Lung (tissue), 12 donors: ENCODE results near the gene NKIRAS2. TPM values are rescaled to one million over a fixed set of nuclear protein-coding genes. Genes with fewer than 3 reads are reported as not detected.

Experiments used
- ATAC-seq: fragments of 200-7000 bp; cut with Tn5 transposase; one replicate; pipeline ENCODE4 v1.9.1; 2020; ENCODE audit warnings: moderate number of reproducible peaks; ENCODE audit not compliant: insufficient read depth, low FRiP score
- DNase-seq, 3 donors: peaks; one replicate each; pipeline ENCODE4 v3.0.0-alpha.2; 2013 to 2017
- H3K27ac ChIP-seq, 2 donors: one replicate each; pipeline ENCODE4 v1.5.1; 2013; ENCODE audit warnings: mild to moderate bottlenecking in 2 of 2, moderate library complexity in 2 of 2, control low read depth in 1 of 2, inconsistent platforms in 1 of 2, low read depth in 1 of 2, low read length in 1 of 2
- H3K27me3 ChIP-seq, 3 donors: one replicate each; pipeline ENCODE4 v1.5.1; 2013; ENCODE audit warnings: low read length in 2 of 3; ENCODE audit not compliant: control insufficient read depth in 3 of 3, insufficient read depth in 3 of 3
- H3K36me3 ChIP-seq, 4 donors: one replicate each; pipeline ENCODE4 v1.5.1; 2013; ENCODE audit warnings: low read length in 4 of 4, mild to moderate bottlenecking in 1 of 4, moderate library complexity in 1 of 4; ENCODE audit not compliant: control insufficient read depth in 4 of 4, insufficient read depth in 4 of 4
- H3K4me1 ChIP-seq, 5 donors: one replicate each; pipeline ENCODE4 v1.5.1; 2013; ENCODE audit warnings: low read length in 5 of 5, mild to moderate bottlenecking in 2 of 5, moderate library complexity in 1 of 5; ENCODE audit not compliant: control insufficient read depth in 5 of 5, insufficient read depth in 5 of 5
- H3K4me3 ChIP-seq: one replicate; pipeline ENCODE4 v1.5.1; 2013; ENCODE audit warnings: mild to moderate bottlenecking, control low read depth, moderate library complexity
- H3K9ac ChIP-seq, 2 donors: one replicate each; pipeline ENCODE4 v1.5.1; 2013; ENCODE audit warnings: low read length in 2 of 2, control low read depth in 1 of 2; ENCODE audit not compliant: insufficient read depth in 1 of 2
- H3K9me3 ChIP-seq, 4 donors: one replicate each; pipeline ENCODE4 v1.5.1; 2013; ENCODE audit warnings: low read length in 3 of 4, mild to moderate bottlenecking in 1 of 4, moderate library complexity in 1 of 4; ENCODE audit not compliant: control insufficient read depth in 4 of 4, insufficient read depth in 3 of 4
- CTCF ChIP-seq: IDR thresholded peaks from 2 replicates; pipeline ENCODE4 v1.5.1; 2012; ENCODE audit warnings: mild to moderate bottlenecking; ENCODE audit errors: control extremely low read depth, extremely low read depth
- WGBS, 2 donors: extraction: QIAGEN DNeasy Blood & Tissue Kit; methylation state at CpG; one replicate each; pipeline ENCODE4 v1.1.7; 2013; 5-methylcytosine and 5-hydroxymethylcytosine counted together
- polyA plus RNA-seq, 2 donors: library from polyadenylated mRNA; stranded (reverse); fragments of 200-250 nt; gene quantifications; one replicate each; pipeline ENCODE4 v1.2.1, GENCODE V29; 2013
- total RNA-seq, 2 donors: library from RNA; depleted of rRNA in 1 of 2; stranded (reverse); fragments of >200 nt in 1 of 2; gene quantifications; one replicate each; pipeline ENCODE4 v1.2.1, GENCODE V29; 2014 to 2021
- donor health status: control.
- donor health status: control.
- donor health status: Bipolar disorder and iron deficiency.
- donor health status: healthy.
- donor health status: DM: yes; HTN: yes; CAD: no.

NKIRAS2 gene
- total and polyA plus RNA-seq, 4 donors: 29.2 to 44.2 (median 32.3) TPM

DNA sequence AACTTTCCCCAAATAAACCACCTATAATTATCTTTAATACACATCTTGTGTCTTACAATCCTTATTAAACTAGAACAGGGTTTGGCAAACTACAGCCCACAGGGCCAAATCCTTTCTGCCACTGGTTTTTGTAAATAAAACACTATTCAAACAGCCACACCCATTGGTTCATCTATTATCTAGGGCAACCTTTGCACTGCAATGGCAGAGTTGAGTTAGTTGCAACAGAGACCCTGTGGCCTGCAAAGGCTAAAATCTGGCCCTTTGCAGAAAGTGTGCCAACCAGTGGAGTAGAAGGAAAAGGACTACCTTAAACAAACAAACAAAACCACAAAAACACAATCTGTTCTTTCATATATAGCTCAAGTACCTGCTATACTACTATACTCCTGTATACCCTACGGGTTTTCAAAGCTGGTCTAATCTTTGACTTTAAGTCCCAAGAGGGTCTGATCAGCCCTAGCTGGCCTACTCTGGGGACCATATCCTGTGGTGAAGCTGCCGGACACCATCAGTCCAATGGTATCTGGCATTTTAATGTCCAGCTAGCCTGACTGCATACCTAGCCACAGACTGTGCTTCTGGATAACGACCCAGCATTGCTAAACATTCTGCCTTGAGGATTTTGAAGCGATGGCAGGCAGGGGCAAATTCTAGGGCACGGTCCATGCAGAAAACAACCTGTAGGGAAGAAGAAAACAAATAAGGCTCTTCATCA lies 30.0 kb upstream of the NKIRAS2 start:
- Histone ChIP-seq H3K9me3 (no peaks in the 10 kb centered on the region), H3K4me1 (peaks cover 0 to 2% (median 0%) of the 10 kb centered on the region in 5 donors), H3K4me3 (no peak overlapping the region), H3K9ac (no peak overlapping the region), H3K27me3 (no peaks in the 10 kb centered on the region), H3K27ac (no peak overlapping the region), H3K36me3 (peaks cover 38 to 58% (median 42%) of the 10 kb centered on the region in 4 donors)
- DNase-seq (no peak), ATAC-seq (no peak)
- no peak for TF ChIP-seq CTCF
- 82 to 94% methylated on average over 5 of the region's 5 CpGs for WGBS, 2 donors

GRCh38 chr17:41992576-41992975 lies 27.3 kb upstream of the NKIRAS2 start:
- Histone ChIP-seq H3K9me3 (no peaks in the 10 kb centered on the region), H3K27me3 (no peaks in the 10 kb centered on the region), H3K27ac (no peak overlapping the region), H3K9ac (no peak overlapping the region), H3K4me1 (peaks cover 0 to under 1% (median 0%) of the 10 kb centered on the region in 5 donors), H3K4me3 (no peak overlapping the region), H3K36me3 (peaks cover 47 to 68% (median 57%) of the 10 kb centered on the region in 4 donors)
- ATAC-seq (no peak), DNase-seq (no peak)
- TF ChIP-seq CTCF: no peak
- 90 to 94% methylated on average over 3 of the region's 3 CpGs for WGBS, 2 donors

GRCh38 chr17:41996855-41997164 lies 23.1 kb upstream of the NKIRAS2 start:
- Histone ChIP-seq H3K9me3 (no peaks in the 10 kb centered on the region), H3K4me3 (no peak overlapping the region), H3K4me1 (no peaks in the 10 kb centered on the region), H3K36me3 (peaks cover 42 to 62% (median 48%) of the 10 kb centered on the region in 4 donors), H3K27me3 (no peaks in the 10 kb centered on the region), H3K9ac (no peak overlapping the region), H3K27ac (no peak overlapping the region)
- 87 to 93% methylated on average over 2 of the region's 2 CpGs for WGBS, 2 donors
- ATAC-seq: no peak
- TF ChIP-seq CTCF: no peak
- no peak for DNase-seq

GRCh38 chr17:41998497-41998896 lies 21.4 kb upstream of the NKIRAS2 start:
- H3K4me3 ChIP-seq: no peak overlapping the region
- H3K27ac ChIP-seq: no peak overlapping the region
- DNase-seq (no peak), ATAC-seq (no peak)
- no peaks in the 10 kb centered on the region for H3K9me3 ChIP-seq
- no peak for TF ChIP-seq CTCF
- no peaks in the 10 kb centered on the region for H3K27me3 ChIP-seq
- peaks cover 34 to 63% (median 52%) of the 10 kb centered on the region in 4 donors for H3K36me3 ChIP-seq
- WGBS, 2 donors: 37 to 46% methylated on average over 2 of the region's 2 CpGs
- H3K4me1 ChIP-seq: no peaks in the 10 kb centered on the region
- no peak overlapping the region for H3K9ac ChIP-seq
